Calu3 (cell line): ENCODE data around the gene RIOX2. TPM values are rescaled to one million over a fixed set of nuclear protein-coding genes. Genes with fewer than 3 reads are reported as not detected.

ENCODE experiments used
- BruUV-seq: library from RNA; stranded (reverse); fragments of 400-500 nt; replicated peaks from 2 replicates; lab custom pipeline; 2021; lab: Mats Ljungman, UMichigan
- CTCF ChIA-PET: fragments of 300-600 bp; sonication (Branson Sonifier 250); formaldehyde crosslinking; loops from one replicate; lab custom pipeline; 2022; ENCODE audit warnings: antibody characterized with exemption; lab: Charles Lee
- DNase-seq: peaks from one replicate; pipeline ENCODE4 v3.0.0; 2022
- H3K27ac Mint-ChIP-seq: one replicate; pipeline ENCODE4 v1.8.0; 2022; ENCODE audit warnings: mixed read lengths; ENCODE audit not compliant: unreplicated experiment
- H3K27me3 Mint-ChIP-seq: one replicate; pipeline ENCODE4 v1.8.0; 2022; ENCODE audit warnings: mixed read lengths; ENCODE audit not compliant: unreplicated experiment
- H3K36me3 Mint-ChIP-seq: one replicate; pipeline ENCODE4 v1.8.0; 2022; ENCODE audit warnings: mild to moderate bottlenecking, moderate library complexity, mixed read lengths; ENCODE audit not compliant: insufficient read depth, unreplicated experiment
- H3K4me1 Mint-ChIP-seq: one replicate; pipeline ENCODE4 v1.8.0; 2022; ENCODE audit warnings: mild to moderate bottlenecking, low read depth, mixed read lengths; ENCODE audit not compliant: unreplicated experiment
- H3K4me3 Mint-ChIP-seq: one replicate; pipeline ENCODE4 v1.8.0; 2022; ENCODE audit warnings: mild to moderate bottlenecking, low read depth, moderate library complexity, mixed read lengths; ENCODE audit not compliant: unreplicated experiment
- H3K9me3 Mint-ChIP-seq: one replicate; pipeline ENCODE4 v1.8.0; 2022; ENCODE audit warnings: low read depth, mixed read lengths; ENCODE audit not compliant: unreplicated experiment
- CTCF ChIP-seq: fragments of 200-600 bp; IDR thresholded peaks from one replicate; pipeline ENCODE4 v1.8.0; 2022; ENCODE audit warnings: antibody characterized with exemption; ENCODE audit not compliant: unreplicated experiment
- intact Hi-C: fragments of 100-400 bp; cut with micrococcal nuclease; formaldehyde crosslinking; loops from one replicate; pipeline ENCODE4 v1.10.0; 2022; ENCODE audit not compliant: unreplicated experiment
- total RNA-seq: library from RNA; stranded (reverse); gene quantifications from 2 replicates; pipeline ENCODE4 v1.2.3, GENCODE V29; 2022

RIOX2 gene
- total RNA-seq, 1 experiment from 2014 or later, result 32.1 TPM

DNA sequence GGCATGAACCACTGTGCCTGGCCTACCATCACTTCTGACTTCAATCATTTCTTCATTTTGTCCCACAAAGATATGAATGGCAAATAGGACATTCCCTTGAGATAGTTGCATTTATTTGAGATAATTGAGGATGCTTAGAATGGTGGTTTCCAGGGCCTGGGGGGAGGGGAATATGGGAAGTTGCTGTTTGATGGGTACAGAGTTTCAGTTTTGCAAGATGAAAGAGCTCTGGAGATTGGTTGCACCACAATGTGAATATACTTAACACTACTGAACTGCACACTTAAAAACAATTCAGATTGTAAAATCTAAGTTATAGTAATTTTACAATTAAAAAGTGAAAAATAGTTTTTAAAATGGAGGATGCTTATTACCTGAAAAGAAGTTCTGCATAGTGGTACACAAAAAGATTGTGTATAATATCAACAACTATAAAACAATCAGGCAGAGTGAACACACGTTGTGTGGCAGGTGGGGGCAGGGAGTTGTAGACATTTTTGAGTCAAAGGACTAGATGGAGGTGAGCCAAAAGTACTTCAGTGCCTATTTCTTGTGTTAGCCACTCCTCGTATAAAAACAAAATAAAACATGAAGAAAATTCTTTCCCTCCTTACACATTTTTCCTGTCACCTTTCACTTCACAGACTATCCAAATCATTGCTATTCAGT, 18.5 kb upstream of the RIOX2 start:
- BruUV-seq, result no TSS peak
- no peak for DNase-seq
- H3K4me3 Mint-ChIP-seq, result no peak overlapping the region
- no peak overlapping the region for H3K27ac Mint-ChIP-seq
- no peaks in the 10 kb centered on the region for H3K27me3 Mint-ChIP-seq
- H3K36me3 Mint-ChIP-seq, result no peaks in the 10 kb centered on the region
- CTCF ChIA-PET, result no interaction called here
- H3K4me1 Mint-ChIP-seq, result peaks cover 17% of the 10 kb centered on the region
- peaks cover 3% of the 10 kb centered on the region for H3K9me3 Mint-ChIP-seq
- intact Hi-C loops, result no loop called here
- TF ChIP-seq CTCF, result no peak

DNA sequence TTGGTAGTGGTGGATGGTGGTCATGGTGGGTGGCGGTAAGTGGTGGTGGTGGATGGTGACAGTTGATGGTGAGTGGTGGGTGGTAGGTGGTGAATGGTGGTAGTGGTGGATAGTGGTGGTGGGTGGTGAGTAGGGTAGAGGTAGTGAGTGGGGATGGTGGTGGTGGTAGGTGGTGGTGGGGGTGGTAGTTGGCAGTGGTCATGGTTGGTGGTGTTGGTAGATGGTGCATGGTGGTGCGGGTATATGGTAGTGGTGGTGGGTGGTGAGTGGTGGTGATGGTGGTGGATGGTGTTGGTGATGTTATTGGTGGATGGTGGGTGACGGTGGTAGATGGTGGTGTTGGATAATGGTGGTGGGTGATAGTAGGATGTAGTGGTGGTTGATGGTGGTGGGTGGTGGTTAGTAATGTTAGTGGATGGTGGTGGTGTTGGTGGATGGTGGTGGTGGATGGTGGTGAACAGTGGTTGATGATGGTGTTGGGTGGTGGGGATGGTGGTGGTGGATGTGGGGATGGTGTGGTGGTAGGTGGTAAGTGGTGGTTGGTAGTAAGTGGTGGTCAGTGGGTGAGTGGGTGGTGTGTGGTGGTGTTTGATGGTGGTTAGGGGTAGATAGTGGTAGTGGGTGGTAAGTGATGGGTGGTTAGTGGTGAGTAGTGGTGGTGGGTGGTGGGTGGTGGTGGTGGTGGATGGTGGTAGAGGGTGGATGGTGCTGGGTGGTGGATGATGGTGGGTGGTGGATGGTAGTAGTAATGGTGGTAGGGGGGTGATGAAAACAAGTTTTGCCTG, 16.7 kb upstream of the RIOX2 start:
- Mint-ChIP-seq H3K36me3 (no peaks in the 10 kb centered on the region), H3K27ac (no peak overlapping the region), H3K9me3 (peaks cover 3% of the 10 kb centered on the region), H3K4me3 (no peak overlapping the region), H3K4me1 (peaks cover 9% of the 10 kb centered on the region), H3K27me3 (no peaks in the 10 kb centered on the region)
- intact Hi-C loops, result no loop called here
- BruUV-seq, result no TSS peak
- no peak for DNase-seq
- CTCF ChIA-PET, result no interaction called here
- no peak for TF ChIP-seq CTCF

DNA sequence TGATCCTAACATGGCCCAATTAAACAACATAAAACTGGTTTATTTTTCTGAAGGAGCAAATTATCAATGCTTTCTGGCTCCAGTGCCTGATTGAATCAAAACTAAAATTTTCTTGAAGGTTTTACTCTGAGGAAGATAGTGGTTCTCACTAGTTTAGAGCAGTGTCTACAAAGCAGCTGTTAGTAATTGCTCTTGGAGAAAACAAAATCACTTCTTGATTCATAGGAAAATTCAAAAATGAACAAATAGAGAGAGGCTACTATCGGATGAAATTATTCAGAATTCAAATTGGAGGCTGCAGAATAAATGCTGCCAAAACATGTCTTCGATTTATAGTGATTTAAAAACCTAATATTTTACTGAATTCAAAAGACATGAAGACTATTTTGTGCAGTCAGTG, 15.1 kb upstream of the RIOX2 start:
- no peak for TF ChIP-seq CTCF
- BruUV-seq, result no TSS peak
- Mint-ChIP-seq H3K4me3 (no peak overlapping the region), H3K36me3 (no peaks in the 10 kb centered on the region), H3K27me3 (no peaks in the 10 kb centered on the region), H3K27ac (no peak overlapping the region), H3K9me3 (peaks cover 3% of the 10 kb centered on the region), H3K4me1 (peaks cover 6% of the 10 kb centered on the region)
- CTCF ChIA-PET, result no interaction called here
- intact Hi-C loops, result no loop called here
- DNase-seq, result no peak

GRCh38 chr3:97983933-97984491, 11.8 kb upstream of the RIOX2 start:
- CTCF ChIA-PET, result interaction anchor here (0.6 kb wide), 1 partner anchor 19 kb away, joined by 7 read pairs; no protein-coding TSS in a partner anchor
- no TSS peak for BruUV-seq

More at GRCh38 chr3:97983933-97984491, 11.8 kb upstream of the RIOX2 start:
- no peak overlapping the region for H3K27ac Mint-ChIP-seq
- H3K4me3 Mint-ChIP-seq, result no peak overlapping the region
- intact Hi-C loops, result no loop called here
- no peak for DNase-seq
- peaks cover 3% of the 10 kb centered on the region for H3K9me3 Mint-ChIP-seq
- H3K4me1 Mint-ChIP-seq, result peaks cover 14% of the 10 kb centered on the region
- H3K27me3 Mint-ChIP-seq, result no peaks in the 10 kb centered on the region
- TF ChIP-seq CTCF, result no peak
- H3K36me3 Mint-ChIP-seq, result no peaks in the 10 kb centered on the region
